ENCODE results near the gene DGKI. TPM values are rescaled to one million over a fixed set of nuclear protein-coding genes. Genes with fewer than 3 reads are reported as not detected.

The DGKI gene
- total and polyA plus RNA-seq, 11 donors = 0.36 to 4.6 (median 1.0) TPM

- no peak for TF ChIP-seq CTCF (IDR thresholded peaks at IDR 0.05)
- TF ChIP-seq POLR2A (IDR thresholded peaks at IDR 0.05) = no peak
- DNase-seq (no peak), ATAC-seq (no peak)
- WGBS, 4 donors = 67 to 73% (median 69%) methylated on average over 2 of the region's 2 CpGs
- no peaks in the 10 kb centered on the region for H3K27me3 ChIP-seq
- no peak overlapping the region for H3K4me3 ChIP-seq
- H3K27ac ChIP-seq = no peak overlapping the region
- H3K4me1 ChIP-seq = peaks cover 0 to 8% (median 0%) of the 10 kb centered on the region in 12 donors
- H3K9me3 ChIP-seq = no peaks in the 10 kb centered on the region
- no peaks in the 10 kb centered on the region for H3K36me3 ChIP-seq
- intact Hi-C loops (cut with DNase I) = no loop called here
These were observed 494.8 kb downstream of the DGKI start for GRCh38 chr7:137351941-137352340.

GRCh38 chr7:137345799-137346449 is 500.9 kb downstream of the DGKI start:
- intact Hi-C loops (cut with DNase I) = no loop called here
- no peaks in the 10 kb centered on the region for H3K9me3 ChIP-seq
- peaks cover 0 to 6% (median 0%) of the 10 kb centered on the region in 9 donors for H3K27me3 ChIP-seq
- no peak overlapping the region for H3K27ac ChIP-seq
- H3K36me3 ChIP-seq = no peaks in the 10 kb centered on the region
- TF ChIP-seq CTCF (IDR thresholded peaks at IDR 0.05) (no peak), POLR2A (IDR thresholded peaks at IDR 0.05) (no peak)
- 72 to 79% (median 78%) methylated on average over 6 of the region's 6 CpGs for WGBS, 4 donors
- no peak overlapping the region for H3K4me3 ChIP-seq
- DNase-seq (no peak), ATAC-seq (no peak)
- H3K4me1 ChIP-seq = peaks cover 0 to 12% (median 0%) of the 10 kb centered on the region in 12 donors

GRCh38 chr7:137343281-137343841 is 503.4 kb downstream of the DGKI start, which contains the start of gene PTN:
PTN (minus strand) TSS chr7:137343733; CDS start chr7:137254973, 88,760 bp downstream.
- no peaks in the 10 kb centered on the region for H3K9me3 ChIP-seq
- no peaks in the 10 kb centered on the region for H3K36me3 ChIP-seq
- 0 to 4% (median 1%) methylated on average over 23 of the region's 23 CpGs for WGBS, 4 donors
- peaks cover 0 to 6% (median 0%) of the 10 kb centered on the region in 9 donors for H3K27me3 ChIP-seq
- H3K4me1 ChIP-seq = peaks cover 0 to 12% (median 0%) of the 10 kb centered on the region in 12 donors
- H3K27ac ChIP-seq = peak within 1 kb of the TSS in 4 of 12 donors; percentile 32 to 33 (median 32)
- DNase-seq (peak; percentile 31 to 60 (median 47)), ATAC-seq (peak; percentile 73 to 92 (median 86))
- intact Hi-C loops (cut with DNase I) = no loop called here
- H3K4me3 ChIP-seq = peak within 1 kb of the TSS in 11 of 12 donors; percentile 24 to 68 (median 53)
- TF ChIP-seq CTCF (IDR thresholded peaks at IDR 0.05) (no peak), POLR2A (IDR thresholded peaks at IDR 0.05) (no peak)

- peaks cover 0 to 12% (median 0%) of the 10 kb centered on the region in 12 donors for H3K4me1 ChIP-seq
- H3K4me3 ChIP-seq = peak overlapping the region in 11 of 12 donors; percentile 24 to 68 (median 53)
- WGBS, 4 donors = 16 to 20% (median 19%) methylated on average over 5 of the region's 5 CpGs
- peak overlapping the region in 4 of 12 donors; percentile 32 to 33 (median 32) for H3K27ac ChIP-seq
- ATAC-seq (peak in 3 of 4 donors; percentile 5 to 31 (median 21)), DNase-seq (no peak)
- H3K36me3 ChIP-seq = no peaks in the 10 kb centered on the region
- TF ChIP-seq POLR2A (IDR thresholded peaks at IDR 0.05) = no peak
- intact Hi-C loops (cut with DNase I) = no loop called here
- peaks cover 0 to 6% (median 0%) of the 10 kb centered on the region in 9 donors for H3K27me3 ChIP-seq
- H3K9me3 ChIP-seq = no peaks in the 10 kb centered on the region
These were observed 503.9 kb downstream of the DGKI start for GRCh38 chr7:137342828-137343261.
